Left renal cortex interstitium (tissue), 4 donors: ENCODE data around the gene NR4A2. TPM values are rescaled to one million over a fixed set of nuclear protein-coding genes. Genes with fewer than 3 reads are reported as not detected.

Source experiments
- DNase-seq, 4 donors: peaks; one replicate each; pipeline ENCODE4 v3.0.0-alpha.2; 2013; ENCODE audit warnings: low read depth in 4 of 4, low spot score in 2 of 4, missing footprints in 1 of 4
- polyA plus RNA-seq, 4 donors: library from polyadenylated mRNA; unstranded; fragments of 120-200 nt; gene quantifications; one replicate each; pipeline ENCODE4 v1.2.1, GENCODE V29; 2013; ENCODE audit not compliant: insufficient read length in 4 of 4

The NR4A2 gene
- 1 to 10 TPM in 1 of 4 donors, under 1 TPM in 3; 0.49 to 2.8 (median 0.56) TPM for polyA plus RNA-seq

DNA sequence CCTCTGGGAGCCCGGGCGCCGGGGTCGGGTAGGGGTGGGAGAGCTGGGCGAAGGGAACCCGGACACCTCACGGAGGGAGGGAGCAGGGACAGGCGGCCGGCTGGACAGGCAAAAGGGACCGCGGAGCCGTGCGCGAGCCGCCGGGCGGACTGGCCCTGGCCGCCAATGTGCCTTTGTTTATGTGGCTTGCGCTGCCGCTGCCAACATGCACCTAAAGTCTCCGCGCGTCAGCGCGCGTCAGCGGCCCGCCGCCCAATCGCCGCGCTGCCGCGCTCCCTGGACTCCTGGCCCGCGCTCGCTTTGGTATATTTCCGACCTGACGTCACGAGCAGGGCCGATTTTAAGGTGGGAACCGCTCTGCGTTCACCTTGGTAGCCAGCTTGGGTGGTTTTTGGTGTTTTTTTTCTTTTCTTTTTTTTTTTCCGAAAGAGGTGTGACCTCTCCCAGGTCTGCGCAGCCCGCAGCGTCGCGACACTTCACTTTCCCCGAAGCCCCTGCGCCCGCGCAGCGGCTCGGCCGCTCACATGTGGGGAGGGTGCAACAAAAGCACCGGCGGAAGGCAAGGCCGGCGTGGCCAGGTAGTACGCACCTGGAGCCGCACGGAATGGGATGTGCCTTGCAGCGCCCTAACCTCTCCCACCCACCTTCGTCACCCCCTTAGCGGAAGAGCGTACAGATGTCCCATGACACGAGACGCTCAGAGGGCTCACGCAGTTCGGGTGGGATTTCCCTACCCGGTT is at the start of gene NR4A2:
TSS of gene NR4A2 (minus strand) at position 188 of the 740 bp plus-strand sequence. CDS start 2,535 bp downstream, outside the sequence.
- DNase-seq, result no peak

DNA sequence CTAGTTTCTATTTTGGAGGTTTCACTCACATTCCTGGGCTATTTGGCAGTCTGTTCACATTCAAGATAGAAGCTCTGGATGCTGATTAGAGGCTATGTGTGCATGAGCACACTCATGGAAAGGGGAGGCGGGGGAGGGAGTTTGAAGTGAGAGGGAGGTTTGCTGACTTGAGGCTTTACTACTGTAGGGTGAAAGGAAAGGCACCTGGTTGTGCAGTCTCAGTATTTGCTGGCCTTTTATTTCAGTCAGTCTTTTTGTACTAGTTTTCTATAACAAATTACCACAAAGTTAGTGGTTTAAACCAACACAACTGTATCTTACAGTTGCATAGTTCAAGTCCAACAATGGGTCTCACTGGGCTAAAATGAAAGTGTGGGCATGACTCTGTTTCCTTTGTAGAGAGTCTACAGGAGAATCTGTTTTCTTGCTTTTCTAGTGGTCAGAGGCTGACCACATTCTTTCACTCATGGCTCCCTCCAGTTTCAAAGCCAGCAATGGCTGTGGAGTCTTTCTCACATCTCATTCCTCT is 47.7 kb upstream of the NR4A2 start:
- DNase-seq, result peak in 1 of 4 donors; percentile 17

DNA sequence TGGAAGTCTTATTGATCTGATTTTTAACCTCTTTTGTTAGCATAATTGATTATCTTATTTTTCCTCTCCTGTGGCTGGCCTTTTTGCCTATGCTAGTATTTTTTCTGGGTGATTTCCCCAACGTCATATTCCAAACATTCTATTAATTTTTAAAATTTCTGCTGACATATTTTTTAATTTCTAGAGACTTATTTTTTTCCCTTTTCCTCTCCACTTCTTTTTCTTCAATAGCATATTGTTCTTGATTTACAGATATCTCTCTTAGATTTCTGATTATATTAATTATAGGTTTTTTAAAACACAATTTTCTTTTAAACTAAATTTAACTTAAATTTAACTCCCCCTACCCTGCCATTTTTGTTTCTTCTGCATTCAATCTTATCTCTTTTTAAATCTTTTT is 47.2 kb upstream of the NR4A2 start:
- no peak for DNase-seq

DNA sequence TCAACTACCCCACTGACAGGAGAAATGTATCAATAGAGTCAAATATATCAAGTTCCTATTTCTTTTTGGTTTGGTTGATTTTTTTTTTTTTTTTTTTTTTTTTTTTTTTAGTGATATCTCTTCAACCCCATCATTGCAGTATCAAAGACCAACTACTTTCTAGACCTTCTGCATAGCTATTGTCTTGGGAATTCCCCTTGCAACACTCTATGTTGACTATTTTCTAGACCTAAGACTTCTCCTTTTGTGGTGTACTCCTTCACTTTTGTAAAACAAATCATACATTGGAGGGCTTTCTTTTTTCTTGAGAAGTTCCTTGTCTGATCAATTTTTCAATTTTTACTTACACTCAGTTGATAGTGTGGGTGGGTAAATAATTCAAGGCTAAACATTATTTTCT is 46.5 kb upstream of the NR4A2 start:
- DNase-seq, result no peak

DNA sequence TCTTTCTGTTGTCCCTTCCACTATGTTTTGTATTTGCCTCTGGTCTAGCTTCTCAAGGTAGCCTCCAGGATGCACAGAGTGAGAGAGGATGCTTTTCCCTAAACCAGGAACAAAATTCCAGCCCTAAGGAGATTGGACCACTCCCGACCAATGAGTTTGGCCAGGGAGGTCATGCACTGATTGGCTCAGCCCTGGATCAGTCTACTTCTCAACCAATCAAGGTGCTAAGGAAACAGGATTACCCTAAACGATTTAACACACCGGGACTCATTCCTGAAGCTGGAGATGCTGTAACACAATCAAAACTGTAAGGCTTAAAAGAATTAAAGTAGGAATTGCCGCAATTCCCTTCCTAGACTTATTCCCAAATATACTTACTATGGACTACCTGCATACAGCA is 34.2 kb upstream of the NR4A2 start:
- DNase-seq, result no peak

GRCh38 chr2:156363141-156363540 is 30.6 kb upstream of the NR4A2 start:
- DNase-seq, result no peak

DNA sequence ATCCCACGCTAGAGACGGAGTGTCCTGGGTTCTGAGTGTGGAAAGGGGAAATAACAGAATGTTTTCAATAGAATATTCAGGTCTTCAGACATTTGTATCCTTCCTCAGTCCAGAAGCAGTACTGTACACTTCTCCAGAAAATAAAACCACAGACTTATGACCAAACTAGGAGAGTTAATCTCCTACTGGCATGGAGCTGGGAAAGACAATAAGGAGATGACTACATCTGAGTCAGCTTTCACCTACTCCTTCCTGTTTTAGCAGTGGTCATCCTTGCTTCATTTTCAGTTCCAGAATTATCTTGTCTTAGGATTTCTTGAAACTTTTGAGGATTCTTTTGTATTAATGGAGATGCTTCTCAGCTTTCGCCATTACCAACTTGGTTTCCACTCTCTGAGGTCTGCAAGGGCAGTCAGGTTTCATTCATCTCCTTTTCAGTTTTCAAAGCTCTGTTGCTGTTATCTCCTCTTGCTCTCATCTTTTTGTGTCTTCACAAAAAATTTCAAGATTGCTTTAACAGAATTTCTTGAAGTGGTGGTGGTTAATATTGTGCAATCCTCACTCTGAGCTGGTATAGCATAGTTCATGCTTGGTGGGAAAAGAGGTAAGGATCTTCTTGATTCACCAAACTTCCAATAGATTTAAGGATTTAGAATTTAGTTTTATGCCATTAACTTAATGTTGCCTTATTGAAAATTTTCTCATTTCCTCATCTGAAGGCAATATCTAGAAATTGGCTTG is 23.7 kb upstream of the NR4A2 start:
- no peak for DNase-seq

DNA sequence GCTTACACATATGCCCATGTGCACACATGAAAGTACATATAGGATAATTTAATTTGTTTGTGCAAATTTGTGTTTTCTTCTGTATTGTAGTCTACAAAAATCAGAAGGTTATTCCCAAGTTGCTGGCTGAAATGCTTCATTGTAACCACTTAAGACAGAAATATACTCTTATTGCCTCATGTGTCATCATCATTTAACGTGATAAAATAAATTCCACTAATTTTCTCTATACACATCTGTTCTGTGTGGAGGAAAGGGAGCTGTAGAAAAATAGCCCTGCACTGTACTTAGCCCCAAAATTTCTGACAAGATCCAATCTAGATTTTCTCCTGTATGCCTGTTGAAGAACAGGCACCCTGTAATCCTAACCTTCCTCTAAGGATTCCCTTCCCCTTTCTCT is 20.4 kb upstream of the NR4A2 start:
- no peak for DNase-seq

- DNase-seq, result no peak
Measured at GRCh38 chr2:156350374-156351142, 18.0 kb upstream of the NR4A2 start.

- DNase-seq, result no peak
Measured at GRCh38 chr2:156349605-156350004, 17.1 kb upstream of the NR4A2 start.

DNA sequence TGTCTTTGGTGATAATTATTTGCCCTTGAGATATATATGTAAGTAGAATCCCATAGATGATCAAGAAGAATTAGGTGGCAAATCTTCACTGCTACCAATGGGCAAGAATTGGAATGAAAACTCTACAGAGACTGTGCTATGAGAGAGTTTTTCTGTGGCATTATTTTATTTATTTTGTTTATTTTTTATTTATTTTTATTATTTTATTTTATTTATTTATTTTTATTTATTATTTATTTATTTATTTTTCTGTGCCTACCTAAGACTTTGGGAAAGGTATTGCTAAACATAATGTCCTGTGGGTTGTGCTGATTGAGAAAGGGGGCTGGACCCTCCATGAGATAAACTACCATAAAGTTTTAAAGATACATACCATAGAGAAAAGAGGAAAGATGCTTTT is 16.6 kb upstream of the NR4A2 start:
- DNase-seq, result no peak

DNA sequence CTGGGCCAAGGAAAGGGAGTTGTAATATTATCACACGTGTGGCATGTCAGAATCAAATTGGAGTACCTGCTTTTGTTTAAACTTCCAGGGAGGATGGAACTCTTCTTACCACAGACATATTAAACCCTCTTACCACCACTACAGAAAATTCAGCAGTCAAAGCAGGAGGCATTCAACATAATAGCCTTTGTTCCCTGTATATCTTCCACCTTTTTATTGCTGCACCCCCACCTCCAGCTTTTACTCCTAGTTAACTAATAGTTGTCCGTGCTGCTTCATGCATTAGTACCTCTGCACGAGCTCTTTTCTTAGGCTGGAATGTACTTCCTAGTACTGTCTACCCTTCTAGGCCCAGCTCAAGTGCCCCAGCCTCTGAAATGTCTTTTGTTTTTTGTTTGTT is 14.9 kb upstream of the NR4A2 start:
- DNase-seq, result no peak

DNA sequence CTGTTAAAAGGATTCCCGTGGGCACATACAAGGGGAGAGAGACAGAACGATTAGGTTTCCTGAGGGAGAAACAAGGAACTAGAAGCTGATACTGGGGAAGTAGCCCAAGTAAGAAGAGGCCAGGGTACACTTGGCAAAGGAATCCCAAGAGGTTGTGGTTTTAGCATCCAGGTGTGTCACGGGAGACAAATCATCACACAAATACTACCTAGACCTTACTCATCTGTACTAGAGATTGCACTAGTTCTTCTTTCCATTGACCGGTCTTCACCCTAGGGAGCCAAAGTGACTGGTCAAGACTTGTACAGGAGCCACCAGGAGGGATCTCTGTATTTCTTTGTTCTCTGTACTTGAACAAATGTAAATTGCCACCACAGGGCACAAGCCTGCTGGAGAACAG is 14.2 kb upstream of the NR4A2 start:
- no peak for DNase-seq

DNA sequence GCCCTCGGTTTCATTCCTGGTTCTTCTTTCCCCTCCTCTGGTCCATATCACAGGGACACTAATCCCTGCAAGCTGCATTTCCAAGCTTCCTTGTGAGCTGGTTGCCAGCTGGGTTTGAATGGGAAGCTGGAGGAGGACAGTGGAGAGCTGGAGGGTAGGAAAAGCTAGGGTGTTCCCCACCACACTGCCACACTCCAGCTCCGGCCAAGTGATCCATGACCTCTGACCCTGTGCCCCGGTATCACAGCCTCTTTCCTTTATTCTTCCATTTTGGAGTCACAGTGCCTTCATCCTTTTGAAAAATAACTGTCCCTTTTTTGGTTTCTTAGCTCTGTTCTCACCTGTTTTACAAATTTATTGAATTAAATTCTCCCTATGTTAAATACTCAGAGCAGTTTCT is 13.1 kb upstream of the NR4A2 start:
- no peak for DNase-seq

GRCh38 chr2:156343940-156344301 is 11.4 kb upstream of the NR4A2 start:
- DNase-seq, result no peak

DNA sequence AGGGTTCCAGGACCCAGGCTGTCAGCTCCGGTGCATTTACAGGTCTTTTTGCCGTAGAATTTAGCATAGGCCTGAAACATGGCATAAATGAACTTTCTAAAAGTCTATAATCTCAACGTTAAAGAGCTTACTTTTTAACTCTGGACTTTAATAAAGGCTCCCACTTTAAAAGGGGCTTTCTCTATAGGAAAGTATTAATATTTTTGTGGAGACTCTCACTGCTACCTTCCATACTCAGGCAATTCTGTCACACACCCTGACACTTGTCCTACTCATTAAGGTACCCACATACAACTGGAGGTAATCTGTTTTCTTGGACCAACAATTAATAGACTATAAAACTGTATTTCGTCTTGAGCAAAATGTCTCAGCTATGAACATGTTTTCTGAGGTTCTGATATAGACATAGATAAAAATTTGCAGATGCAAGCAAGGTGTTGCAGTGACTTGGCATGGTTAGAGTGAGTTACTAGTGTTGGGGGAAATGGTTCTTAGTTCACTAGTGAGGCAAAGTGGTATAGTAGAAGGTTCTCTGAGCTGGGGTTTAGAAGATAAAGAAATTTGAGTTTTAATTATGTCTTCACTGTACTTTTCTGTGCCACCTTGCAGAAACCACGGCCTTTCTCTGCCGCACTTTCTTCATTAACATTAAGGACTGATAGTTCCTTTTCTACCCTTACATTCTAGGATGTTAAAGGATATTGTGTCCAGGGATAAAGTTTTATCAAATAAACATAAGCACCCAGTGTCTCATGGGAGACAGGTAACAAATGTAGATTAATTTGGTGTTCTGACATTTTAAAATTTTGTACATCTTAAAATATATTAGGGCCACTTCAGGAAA is 10.8 kb upstream of the NR4A2 start:
- no peak for DNase-seq

GRCh38 chr2:156342254-156343095 is 10.0 kb upstream of the NR4A2 start:
- no peak for DNase-seq

DNA sequence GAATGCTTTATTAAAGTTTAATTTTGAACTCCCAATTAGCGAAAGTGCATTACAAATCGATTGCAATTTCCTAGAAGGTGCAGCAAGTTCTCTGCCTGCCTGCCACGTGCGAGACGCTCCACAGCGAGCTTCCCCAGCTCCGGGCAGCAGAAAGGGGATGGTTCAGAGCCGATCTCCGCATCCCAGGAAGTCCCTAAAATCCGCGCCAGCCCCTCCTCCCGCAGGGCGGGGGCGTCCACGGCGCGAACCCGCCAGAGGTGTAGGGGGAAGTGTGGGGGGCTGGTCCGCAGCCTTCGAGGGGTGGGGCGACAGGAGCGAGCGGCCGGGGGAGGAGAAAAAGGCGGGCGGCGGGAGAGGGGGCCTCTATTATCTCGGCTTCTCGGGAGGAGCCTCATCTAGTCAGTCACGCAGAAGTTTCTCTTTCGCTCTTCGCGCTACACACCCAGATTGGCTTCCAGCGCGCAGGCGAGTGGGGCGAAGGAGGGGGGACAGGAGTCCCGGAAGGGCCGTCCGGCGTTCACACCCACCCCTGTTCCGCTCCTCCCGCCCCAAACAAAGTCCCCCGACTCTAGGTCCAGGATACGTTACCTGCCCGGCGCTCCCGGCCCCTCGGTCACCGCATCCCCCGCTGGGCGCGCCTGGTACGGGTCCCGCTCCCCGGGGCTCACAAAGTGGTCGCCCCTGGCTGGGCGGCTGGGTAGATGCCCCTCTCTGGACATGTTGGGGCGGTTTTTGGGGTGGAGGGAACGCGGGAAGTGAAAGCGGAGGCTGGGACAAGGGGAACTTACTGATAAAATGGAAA is 9.1 kb upstream of the NR4A2 start:
- DNase-seq, result no peak
